Right lobe of liver (tissue), 6 donors: Measurements from ENCODE around the gene TMEM128. TPM values are rescaled to one million over a fixed set of nuclear protein-coding genes. Genes with fewer than 3 reads are reported as not detected.
"Not testable (repeated sequence)": the region's sequence is repeated elsewhere in the genome, so short reads cannot be mapped to it uniquely, and the experiment has no call there.

Experiments
- ATAC-seq, 4 donors: fragments of 200-7000 bp; cut with Tn5 transposase; one replicate each; pipeline ENCODE4 v1.9.1; 2020; ENCODE audit warnings: mild to moderate bottlenecking in 4 of 4, moderate library complexity in 4 of 4
- DNase-seq, 3 donors: peaks; one replicate each; pipeline ENCODE4 v3.0.0-alpha.2; 2020
- H3K27ac ChIP-seq, 3 donors: fragments of 200-600 bp; one replicate each; pipeline ENCODE4 v1.8.0; 2022
- H3K27me3 ChIP-seq, 2 donors: fragments of 200-600 bp; one replicate each; pipeline ENCODE4 v1.8.0; 2022
- H3K36me3 ChIP-seq, 4 donors: fragments of 200-600 bp; sonication (generic) in 1 of 4; one replicate each; pipeline versions ENCODE4 v1.5.1 to v1.8.0; 2017 to 2022; ENCODE audit warnings: control low read depth in 1 of 4
- H3K4me1 ChIP-seq, 4 donors: fragments of 200-600 bp; sonication (generic) in 1 of 4; one replicate each; pipeline versions ENCODE4 v1.5.1 to v1.8.0; 2017 to 2022; ENCODE audit warnings: control low read depth in 1 of 4
- H3K4me3 ChIP-seq, 3 donors: fragments of 200-600 bp; one replicate each; pipeline ENCODE4 v1.8.0; 2022
- H3K9me3 ChIP-seq, 4 donors: fragments of 200-600 bp; sonication (generic) in 1 of 4; one replicate each; pipeline versions ENCODE4 v1.5.1 to v1.8.0; 2017 to 2022; ENCODE audit warnings: control low read depth in 1 of 4
- CTCF ChIP-seq, 4 donors: fragments of 200-600 bp in 3 of 4; fragments of 450-650 bp in 1 of 4; IDR thresholded peaks; one replicate each; pipeline versions ENCODE4 v1.5.1 to v1.8.0; 2016 to 2022; ENCODE audit warnings: antibody characterized with exemption in 4 of 4, mild to moderate bottlenecking in 2 of 4
- POLR2A ChIP-seq: fragments of 450-650 bp; IDR thresholded peaks from one replicate; pipeline ENCODE4 v1.6.1; 2017; ENCODE audit warnings: antibody characterized with exemption, mild to moderate bottlenecking
- WGBS: methylation state at CpG from one replicate; pipeline ENCODE4 v1.1.6; 2018; ENCODE audit warnings: low coverage, low lambda C conversion rate; ENCODE audit not compliant: insufficient coverage; ENCODE audit errors: missing lambda C conversion rate; 5-methylcytosine and 5-hydroxymethylcytosine counted together
- intact Hi-C, 2 donors: fragments of 100-400 bp; cut with DNase I; formaldehyde crosslinking; loops; one replicate each; pipeline versions ENCODE4 v1.11.2 to v1.14.1; 2022
- total RNA-seq, 6 experiments: library from RNA; depleted of rRNA in 2 of 6; stranded (reverse); fragments of >200 nt in 2 of 6; fragmentation: NEBNext Ultra II Directional in 3 of 6; extraction: Animal tissue kit (Norgen Biotek cat#: 25700) in 3 of 6; gene quantifications; one replicate each; pipeline versions ENCODE4 v1.1.0 to v1.2.4, GENCODE V29; 2016 to 2023
- donor health status: DM: no; HTN: yes; CAD: no.
- donor health status: DM: no; HTN: no; CAD: no.
- donor health status: DM: no; HTN: no; CAD: no.
- donor health status: DM: no; HTN: yes; CAD: no.
- donor health status: DM: no; HTN: yes; CAD: no.

The TMEM128 gene
- total RNA-seq, 6 experiments from 2014 or later: 4.8 to 7.6 (median 6.1) TPM

GRCh38 chr4:4202510-4202909 is 45.5 kb downstream of the TMEM128 start:
- H3K4me1 ChIP-seq: no peaks in the 10 kb centered on the region
- no peak overlapping the region for H3K4me3 ChIP-seq
- no peak for TF ChIP-seq POLR2A
- no peak overlapping the region for H3K27ac ChIP-seq
- no peaks in the 10 kb centered on the region for H3K27me3 ChIP-seq
- intact Hi-C loops: no loop called here
- no peak for ATAC-seq
- no peaks in the 10 kb centered on the region for H3K36me3 ChIP-seq
- WGBS: 100% methylated on average over 1 of the region's 4 CpGs
- no peak for DNase-seq
- H3K9me3 ChIP-seq: no peaks in the 10 kb centered on the region

GRCh38 chr4:4200624-4201023 is 47.4 kb downstream of the TMEM128 start:
- ATAC-seq: no peak
- no peaks in the 10 kb centered on the region for H3K4me1 ChIP-seq
- H3K4me3 ChIP-seq: no peak overlapping the region
- 51% methylated on average over 4 of the region's 4 CpGs for WGBS
- no peaks in the 10 kb centered on the region for H3K9me3 ChIP-seq
- intact Hi-C loops: no loop called here
- H3K27ac ChIP-seq: no peak overlapping the region
- no peak for DNase-seq
- H3K27me3 ChIP-seq: no peaks in the 10 kb centered on the region
- no peaks in the 10 kb centered on the region for H3K36me3 ChIP-seq
- no peak for TF ChIP-seq CTCF (IDR thresholded peaks at IDR 0.05)
- no peak for TF ChIP-seq POLR2A

GRCh38 chr4:4195354-4195753 is 52.7 kb downstream of the TMEM128 start:
- intact Hi-C loops: no loop called here
- DNase-seq (no peak), ATAC-seq (no peak)
- Histone ChIP-seq H3K9me3 (no peaks in the 10 kb centered on the region), H3K27ac (no peak overlapping the region), H3K4me3 (no peak overlapping the region), H3K4me1 (no peaks in the 10 kb centered on the region), H3K27me3 (no peaks in the 10 kb centered on the region), H3K36me3 (no peaks in the 10 kb centered on the region)
- 92% methylated on average over 2 of the region's 3 CpGs for WGBS
- TF ChIP-seq POLR2A: no peak
- TF ChIP-seq CTCF (IDR thresholded peaks at IDR 0.05): no peak

- WGBS: 39% methylated on average over 3 of the region's 3 CpGs
- H3K4me3 ChIP-seq, DNase-seq, H3K27ac ChIP-seq, intact Hi-C loops, ATAC-seq, H3K4me1 ChIP-seq, H3K9me3 ChIP-seq, H3K36me3 ChIP-seq, H3K27me3 ChIP-seq: not testable (repeated sequence)
Observed at GRCh38 chr4:4188557-4188956, 59.5 kb downstream of the TMEM128 start.

Other genes with a start within 250 kb of the TMEM128 start
- gene OTOP1, start 21.3 kb downstream of the TMEM128 start, total RNA-seq: not detected
- 1 to 10 TPM; 2.6 to 8.9 (median 5.2) TPM for gene LYAR, start 41.9 kb upstream of the TMEM128 start, total RNA-seq
- 1 to 10 TPM; 1.4 to 3.3 (median 2.5) TPM for gene ZBTB49, start 42.0 kb upstream of the TMEM128 start, total RNA-seq
- gene NSG1, start 138.9 kb upstream of the TMEM128 start, total RNA-seq: under 1 TPM in 2 of 6 experiments, not detected in 4; 0.22 to 0.29 TPM